IPS-20b (cell line): ENCODE results near the gene CLECL1.
"Not testable (repeated sequence)": the region's sequence is repeated elsewhere in the genome, so short reads cannot be mapped to it uniquely, and the experiment has no call there.

ENCODE experiments used
- H3K27ac ChIP-seq: one replicate; pipeline ENCODE4 v1.5.1; 2013; ENCODE audit warnings: low read length
- H3K27me3 ChIP-seq: 2 replicates; pipeline ENCODE4 v1.6.1; 2013; ENCODE audit warnings: mild to moderate bottlenecking, low read length, inconsistent platforms; ENCODE audit not compliant: insufficient read depth
- H3K36me3 ChIP-seq: 2 replicates; pipeline ENCODE4 v1.6.1; 2013; ENCODE audit warnings: low read depth, mild to moderate bottlenecking, inconsistent platforms, low read length, moderate library complexity; ENCODE audit not compliant: insufficient read depth
- H3K4me1 ChIP-seq: 2 replicates; pipeline ENCODE4 v1.6.1; 2013; ENCODE audit warnings: mild to moderate bottlenecking, control low read depth, inconsistent platforms, low read length, moderate library complexity; ENCODE audit not compliant: insufficient read depth
- H3K4me3 ChIP-seq: 2 replicates; pipeline ENCODE4 v1.5.1; 2013; ENCODE audit warnings: mild to moderate bottlenecking, low read length, inconsistent platforms
- H3K9ac ChIP-seq: 2 replicates; pipeline ENCODE4 v1.6.1; 2013; ENCODE audit warnings: low read depth, mild to moderate bottlenecking, inconsistent platforms, low read length, moderate library complexity
- H3K9me3 ChIP-seq: 2 replicates; pipeline ENCODE4 v1.6.1; 2013; ENCODE audit warnings: mild to moderate bottlenecking, low read depth, low read length, inconsistent platforms; ENCODE audit not compliant: insufficient read depth

CLECL1 gene

GRCh38 chr12:9699898-9700605 lies 32.8 kb downstream of the CLECL1 start:
- Histone ChIP-seq H3K9me3 (peaks cover 24% of the 10 kb centered on the region), H3K27me3 (no peaks in the 10 kb centered on the region), H3K36me3 (peaks cover 8% of the 10 kb centered on the region; the same call in 1 of the 2 replicates), H3K9ac (no peak overlapping the region), H3K27ac (no peak overlapping the region), H3K4me1 (no peaks in the 10 kb centered on the region), H3K4me3 (no peak overlapping the region)

- Histone ChIP-seq H3K4me3 (no peak overlapping the region), H3K9me3 (peaks cover 24% of the 10 kb centered on the region), H3K9ac (no peak overlapping the region), H3K27ac (no peak overlapping the region), H3K4me1 (no peaks in the 10 kb centered on the region), H3K36me3 (peaks cover 14% of the 10 kb centered on the region), H3K27me3 (no peaks in the 10 kb centered on the region)
Measured at GRCh38 chr12:9699269-9699897, 33.5 kb downstream of the CLECL1 start.

- Histone ChIP-seq H3K4me1 (no peaks in the 10 kb centered on the region), H3K9me3 (peaks cover 24% of the 10 kb centered on the region), H3K9ac (no peak overlapping the region), H3K36me3 (peaks cover 19% of the 10 kb centered on the region), H3K27me3 (no peaks in the 10 kb centered on the region), H3K27ac (no peak overlapping the region), H3K4me3 (no peak overlapping the region)
Measured at GRCh38 chr12:9698681-9699080, 34.2 kb downstream of the CLECL1 start.

- Histone ChIP-seq H3K4me3 (no peak overlapping the region), H3K4me1 (no peaks in the 10 kb centered on the region), H3K27me3 (no peaks in the 10 kb centered on the region), H3K9me3 (peaks cover 24% of the 10 kb centered on the region), H3K36me3 (peaks cover 24% of the 10 kb centered on the region), H3K9ac (no peak overlapping the region), H3K27ac (no peak overlapping the region)
Measured at GRCh38 chr12:9697619-9698018, 35.3 kb downstream of the CLECL1 start.

GRCh38 chr12:9695661-9696060 lies 37.2 kb downstream of the CLECL1 start:
- H3K27ac ChIP-seq: not testable (repeated sequence)

GRCh38 chr12:9695150-9695549 lies 37.7 kb downstream of the CLECL1 start:
- H3K4me1 ChIP-seq, H3K9ac ChIP-seq, H3K27ac ChIP-seq, H3K27me3 ChIP-seq, H3K4me3 ChIP-seq: not testable (repeated sequence)
- H3K9me3 ChIP-seq: peaks cover 24% of the 10 kb centered on the region
- H3K36me3 ChIP-seq: peaks cover 25% of the 10 kb centered on the region

More at GRCh38 chr12:9695661-9696060, 37.2 kb downstream of the CLECL1 start:
- not testable (repeated sequence) for H3K4me3 ChIP-seq, H3K27me3 ChIP-seq, H3K9ac ChIP-seq, H3K4me1 ChIP-seq
- H3K9me3 ChIP-seq: peaks cover 24% of the 10 kb centered on the region
- H3K36me3 ChIP-seq: peaks cover 25% of the 10 kb centered on the region

- H3K36me3 ChIP-seq: peaks cover 32% of the 10 kb centered on the region
- no peak overlapping the region for H3K4me3 ChIP-seq
- H3K4me1 ChIP-seq: no peaks in the 10 kb centered on the region
- no peak overlapping the region for H3K27ac ChIP-seq
- no peaks in the 10 kb centered on the region for H3K27me3 ChIP-seq
- no peak overlapping the region for H3K9ac ChIP-seq
- H3K9me3 ChIP-seq: peaks cover 17% of the 10 kb centered on the region
Measured at GRCh38 chr12:9694241-9694640, 38.7 kb downstream of the CLECL1 start.

- no peaks in the 10 kb centered on the region for H3K27me3 ChIP-seq
- no peak overlapping the region for H3K9ac ChIP-seq
- H3K9me3 ChIP-seq: peaks cover 12% of the 10 kb centered on the region
- H3K27ac ChIP-seq: no peak overlapping the region
- no peaks in the 10 kb centered on the region for H3K4me1 ChIP-seq
- H3K4me3 ChIP-seq: no peak overlapping the region
- H3K36me3 ChIP-seq: peaks cover 43% of the 10 kb centered on the region
Measured at GRCh38 chr12:9692909-9693308, 40.0 kb downstream of the CLECL1 start.

- H3K9me3 ChIP-seq: no peaks in the 10 kb centered on the region
- no peak overlapping the region for H3K4me3 ChIP-seq
- H3K9ac ChIP-seq: no peak overlapping the region
- no peak overlapping the region for H3K27ac ChIP-seq
- no peaks in the 10 kb centered on the region for H3K27me3 ChIP-seq
- no peaks in the 10 kb centered on the region for H3K4me1 ChIP-seq
- peaks cover 19% of the 10 kb centered on the region; the same call in 1 of the 2 replicates for H3K36me3 ChIP-seq
Measured at GRCh38 chr12:9687228-9687627, 45.7 kb downstream of the CLECL1 start.

GRCh38 chr12:9685915-9686314 lies 47.0 kb downstream of the CLECL1 start:
- Histone ChIP-seq H3K9me3 (no peaks in the 10 kb centered on the region), H3K27me3 (no peaks in the 10 kb centered on the region), H3K27ac (no peak overlapping the region), H3K4me3 (no peak overlapping the region), H3K36me3 (peaks cover 27% of the 10 kb centered on the region; the same call in 1 of the 2 replicates), H3K9ac (no peak overlapping the region), H3K4me1 (no peaks in the 10 kb centered on the region)

- not testable (repeated sequence) for H3K9ac ChIP-seq, H3K9me3 ChIP-seq, H3K27me3 ChIP-seq, H3K27ac ChIP-seq, H3K4me3 ChIP-seq, H3K4me1 ChIP-seq
- peaks cover 29% of the 10 kb centered on the region; the same call in 1 of the 2 replicates for H3K36me3 ChIP-seq
Measured at GRCh38 chr12:9685366-9685765, 47.5 kb downstream of the CLECL1 start.

- not testable (repeated sequence) for H3K9me3 ChIP-seq
Measured at GRCh38 chr12:9682949-9683348, 49.9 kb downstream of the CLECL1 start.

More at GRCh38 chr12:9682949-9683348, 49.9 kb downstream of the CLECL1 start:
- not testable (repeated sequence) for H3K9ac ChIP-seq, H3K27me3 ChIP-seq, H3K4me3 ChIP-seq, H3K4me1 ChIP-seq, H3K27ac ChIP-seq
- H3K36me3 ChIP-seq: peaks cover 16% of the 10 kb centered on the region; the same call in 1 of the 2 replicates
